Ishikawa (cell line): ENCODE results near the gene GPNMB.

Experiments used
- CEBPB ChIP-seq: IDR thresholded peaks from 2 replicates; pipeline ENCODE4 v1.6.1; 2012
- CREB1 ChIP-seq: IDR thresholded peaks from 2 replicates; pipeline ENCODE4 v1.6.1; 2012; ENCODE audit warnings: low read depth
- EP300 ChIP-seq: IDR thresholded peaks from 2 replicates; pipeline ENCODE4 v1.6.1; 2012; ENCODE audit warnings: borderline replicate concordance
- FOXM1 ChIP-seq: IDR thresholded peaks from 2 replicates; pipeline ENCODE4 v1.6.1; 2012; ENCODE audit warnings: low read depth, borderline replicate concordance
- MAX ChIP-seq: IDR thresholded peaks from 2 replicates; pipeline ENCODE4 v1.6.1; 2012
- RAD21 ChIP-seq: IDR thresholded peaks from 2 replicates; pipeline ENCODE4 v1.6.1; 2012; ENCODE audit warnings: low read depth
- TAF1 ChIP-seq: IDR thresholded peaks from 2 replicates; pipeline ENCODE4 v1.6.1; 2012; ENCODE audit warnings: low read depth, mild to moderate bottlenecking
- TCF12 ChIP-seq: IDR thresholded peaks from 2 replicates; pipeline ENCODE4 v1.6.1; 2012; ENCODE audit warnings: low read depth
- USF1 ChIP-seq: IDR thresholded peaks from 2 replicates; pipeline ENCODE4 v1.6.1; 2012
- YY1 ChIP-seq: IDR thresholded peaks from 2 replicates; pipeline ENCODE4 v1.6.1; 2012; ENCODE audit warnings: low read depth
- TF ChIP-seq, protein P1 (sequence below): IDR thresholded peaks from 2 replicates; pipeline ENCODE4 v1.6.1; 2012; ENCODE audit warnings: low read depth, mild to moderate bottlenecking

GRCh38 chr7:23230641-23231101, 15.9 kb upstream of the GPNMB start:
- no peak for TF ChIP-seq FOXM1
- no peak for TF ChIP-seq USF1
- TF ChIP-seq, protein P1, sequence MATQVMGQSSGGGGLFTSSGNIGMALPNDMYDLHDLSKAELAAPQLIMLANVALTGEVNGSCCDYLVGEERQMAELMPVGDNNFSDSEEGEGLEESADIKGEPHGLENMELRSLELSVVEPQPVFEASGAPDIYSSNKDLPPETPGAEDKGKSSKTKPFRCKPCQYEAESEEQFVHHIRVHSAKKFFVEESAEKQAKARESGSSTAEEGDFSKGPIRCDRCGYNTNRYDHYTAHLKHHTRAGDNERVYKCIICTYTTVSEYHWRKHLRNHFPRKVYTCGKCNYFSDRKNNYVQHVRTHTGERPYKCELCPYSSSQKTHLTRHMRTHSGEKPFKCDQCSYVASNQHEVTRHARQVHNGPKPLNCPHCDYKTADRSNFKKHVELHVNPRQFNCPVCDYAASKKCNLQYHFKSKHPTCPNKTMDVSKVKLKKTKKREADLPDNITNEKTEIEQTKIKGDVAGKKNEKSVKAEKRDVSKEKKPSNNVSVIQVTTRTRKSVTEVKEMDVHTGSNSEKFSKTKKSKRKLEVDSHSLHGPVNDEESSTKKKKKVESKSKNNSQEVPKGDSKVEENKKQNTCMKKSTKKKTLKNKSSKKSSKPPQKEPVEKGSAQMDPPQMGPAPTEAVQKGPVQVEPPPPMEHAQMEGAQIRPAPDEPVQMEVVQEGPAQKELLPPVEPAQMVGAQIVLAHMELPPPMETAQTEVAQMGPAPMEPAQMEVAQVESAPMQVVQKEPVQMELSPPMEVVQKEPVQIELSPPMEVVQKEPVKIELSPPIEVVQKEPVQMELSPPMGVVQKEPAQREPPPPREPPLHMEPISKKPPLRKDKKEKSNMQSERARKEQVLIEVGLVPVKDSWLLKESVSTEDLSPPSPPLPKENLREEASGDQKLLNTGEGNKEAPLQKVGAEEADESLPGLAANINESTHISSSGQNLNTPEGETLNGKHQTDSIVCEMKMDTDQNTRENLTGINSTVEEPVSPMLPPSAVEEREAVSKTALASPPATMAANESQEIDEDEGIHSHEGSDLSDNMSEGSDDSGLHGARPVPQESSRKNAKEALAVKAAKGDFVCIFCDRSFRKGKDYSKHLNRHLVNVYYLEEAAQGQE = no peak
- no peak for TF ChIP-seq CEBPB
- no peak for TF ChIP-seq EP300
- TF ChIP-seq MAX = no peak
- TF ChIP-seq YY1 = no peak
- no peak for TF ChIP-seq CREB1
- no peak for TF ChIP-seq RAD21
- no peak for TF ChIP-seq TAF1
- TF ChIP-seq TCF12 = no peak
